ENCODE measurements around the gene ZNF598. TPM values are rescaled to one million over a fixed set of nuclear protein-coding genes. Genes with fewer than 3 reads are reported as not detected.

The ZNF598 gene
- total and polyA plus RNA-seq, 2 of the 13 experiments (the other 11 are each of a cell fraction or from before 2014, with no cell fraction given): 13.5 to 14.2 TPM

DNA sequence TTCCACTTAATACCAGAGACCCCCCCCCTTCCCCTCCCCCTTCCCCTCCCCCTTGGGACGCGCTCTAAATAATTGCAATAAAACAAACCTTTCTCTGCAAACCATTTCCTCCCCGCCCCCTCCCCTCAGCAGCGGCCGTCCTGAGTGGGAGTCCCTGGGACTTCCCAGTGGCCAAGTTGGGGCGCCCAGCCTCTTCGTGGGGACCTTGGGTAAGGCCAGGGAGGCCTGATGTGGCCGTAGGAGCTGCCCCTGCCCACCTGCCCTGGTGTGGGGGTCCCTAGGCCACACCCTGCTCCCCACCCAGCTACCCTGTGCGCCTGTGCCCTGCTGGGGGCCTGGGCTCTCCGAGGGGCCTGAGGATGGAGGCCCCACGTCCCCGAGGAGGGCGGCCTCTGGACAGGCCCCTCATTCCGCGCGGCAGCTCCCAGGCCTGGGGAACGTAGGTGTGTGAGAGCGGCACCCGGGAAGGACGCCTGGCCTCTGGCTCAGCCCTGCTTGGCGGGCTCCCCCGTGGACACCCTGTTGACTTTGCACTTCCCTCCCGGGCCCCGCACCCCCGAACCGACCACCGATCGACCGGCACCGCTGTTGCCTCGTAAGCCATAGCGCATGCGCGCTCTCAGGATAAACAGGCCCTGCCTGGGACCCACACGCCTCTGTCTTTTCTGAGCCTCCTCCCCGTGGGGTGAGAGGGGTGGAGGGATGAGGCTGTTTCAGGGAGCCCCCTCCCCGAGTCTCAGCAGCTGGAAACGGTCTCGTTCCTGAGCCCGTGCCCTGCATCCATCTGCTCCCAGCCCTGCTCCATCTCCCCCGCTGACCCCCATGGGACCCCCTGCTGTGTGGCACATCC, 29.0 kb upstream of the ZNF598 start (continued):
- TF ChIP-seq PRMT3 (CRISPR knock-in tag; IDR thresholded peaks at IDR 0.05; ENCODE audit: borderline replicate concordance, low read depth): no peak
- TF ChIP-seq, protein P1, sequence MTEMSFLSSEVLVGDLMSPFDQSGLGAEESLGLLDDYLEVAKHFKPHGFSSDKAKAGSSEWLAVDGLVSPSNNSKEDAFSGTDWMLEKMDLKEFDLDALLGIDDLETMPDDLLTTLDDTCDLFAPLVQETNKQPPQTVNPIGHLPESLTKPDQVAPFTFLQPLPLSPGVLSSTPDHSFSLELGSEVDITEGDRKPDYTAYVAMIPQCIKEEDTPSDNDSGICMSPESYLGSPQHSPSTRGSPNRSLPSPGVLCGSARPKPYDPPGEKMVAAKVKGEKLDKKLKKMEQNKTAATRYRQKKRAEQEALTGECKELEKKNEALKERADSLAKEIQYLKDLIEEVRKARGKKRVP (CRISPR knock-in tag; IDR thresholded peaks at IDR 0.05): no peak
- TF ChIP-seq, protein P2, sequence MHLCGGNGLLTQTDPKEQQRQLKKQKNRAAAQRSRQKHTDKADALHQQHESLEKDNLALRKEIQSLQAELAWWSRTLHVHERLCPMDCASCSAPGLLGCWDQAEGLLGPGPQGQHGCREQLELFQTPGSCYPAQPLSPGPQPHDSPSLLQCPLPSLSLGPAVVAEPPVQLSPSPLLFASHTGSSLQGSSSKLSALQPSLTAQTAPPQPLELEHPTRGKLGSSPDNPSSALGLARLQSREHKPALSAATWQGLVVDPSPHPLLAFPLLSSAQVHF (CRISPR knock-in tag; IDR thresholded peaks at IDR 0.05): no peak
- TF ChIP-seq, protein P3, sequence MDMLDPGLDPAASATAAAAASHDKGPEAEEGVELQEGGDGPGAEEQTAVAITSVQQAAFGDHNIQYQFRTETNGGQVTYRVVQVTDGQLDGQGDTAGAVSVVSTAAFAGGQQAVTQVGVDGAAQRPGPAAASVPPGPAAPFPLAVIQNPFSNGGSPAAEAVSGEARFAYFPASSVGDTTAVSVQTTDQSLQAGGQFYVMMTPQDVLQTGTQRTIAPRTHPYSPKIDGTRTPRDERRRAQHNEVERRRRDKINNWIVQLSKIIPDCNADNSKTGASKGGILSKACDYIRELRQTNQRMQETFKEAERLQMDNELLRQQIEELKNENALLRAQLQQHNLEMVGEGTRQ (IDR thresholded peaks at IDR 0.05; ENCODE audit: low read depth, low read length): no peak
- TF ChIP-seq, protein P3 (CRISPR knock-in tag; IDR thresholded peaks at IDR 0.05; ENCODE audit: borderline replicate concordance): no peak
- TF ChIP-seq FOXA1 (IDR thresholded peaks at IDR 0.05): no peak
- TF ChIP-seq FOXA1 (CRISPR knock-in tag; IDR thresholded peaks at IDR 0.05): peak; percentile 47
- TF ChIP-seq, protein P4, sequence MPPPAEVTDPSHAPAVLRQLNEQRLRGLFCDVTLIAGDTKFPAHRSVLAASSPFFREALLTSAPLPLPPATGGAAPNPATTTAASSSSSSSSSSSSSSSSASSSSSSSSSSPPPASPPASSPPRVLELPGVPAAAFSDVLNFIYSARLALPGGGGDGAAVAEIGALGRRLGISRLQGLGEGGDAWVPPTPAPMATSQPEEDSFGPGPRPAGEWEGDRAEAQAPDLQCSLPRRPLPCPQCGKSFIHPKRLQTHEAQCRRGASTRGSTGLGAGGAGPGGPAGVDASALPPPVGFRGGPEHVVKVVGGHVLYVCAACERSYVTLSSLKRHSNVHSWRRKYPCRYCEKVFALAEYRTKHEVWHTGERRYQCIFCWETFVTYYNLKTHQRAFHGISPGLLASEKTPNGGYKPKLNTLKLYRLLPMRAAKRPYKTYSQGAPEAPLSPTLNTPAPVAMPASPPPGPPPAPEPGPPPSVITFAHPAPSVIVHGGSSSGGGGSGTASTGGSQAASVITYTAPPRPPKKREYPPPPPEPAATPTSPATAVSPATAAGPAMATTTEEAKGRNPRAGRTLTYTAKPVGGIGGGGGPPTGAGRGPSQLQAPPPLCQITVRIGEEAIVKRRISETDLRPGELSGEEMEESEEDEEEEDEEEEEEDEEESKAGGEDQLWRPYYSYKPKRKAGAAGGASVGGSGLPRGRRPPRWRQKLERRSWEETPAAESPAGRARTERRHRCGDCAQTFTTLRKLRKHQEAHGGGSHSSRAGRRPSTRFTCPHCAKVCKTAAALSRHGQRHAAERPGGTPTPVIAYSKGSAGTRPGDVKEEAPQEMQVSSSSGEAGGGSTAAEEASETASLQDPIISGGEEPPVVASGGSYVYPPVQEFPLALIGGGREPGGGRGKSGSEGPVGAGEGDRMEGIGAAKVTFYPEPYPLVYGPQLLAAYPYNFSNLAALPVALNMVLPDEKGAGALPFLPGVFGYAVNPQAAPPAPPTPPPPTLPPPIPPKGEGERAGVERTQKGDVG (CRISPR knock-in tag; IDR thresholded peaks at IDR 0.05; ENCODE audit: borderline replicate concordance): peak; percentile 82; the same call in 1 of the 2 replicates
- TF ChIP-seq CAMTA2 (CRISPR knock-in tag; IDR thresholded peaks at IDR 0.05; ENCODE audit: borderline replicate concordance): no peak
- TF ChIP-seq ZNF552 (CRISPR knock-in tag; IDR thresholded peaks at IDR 0.05; ENCODE audit: borderline replicate concordance): no peak
- no peak for TF ChIP-seq MBD4 (IDR thresholded peaks at IDR 0.05; ENCODE audit: borderline replicate concordance, low read length)
- no peak for TF ChIP-seq MAZ (IDR thresholded peaks at IDR 0.05; ENCODE audit: borderline replicate concordance, low read depth, low read length)
- TF ChIP-seq MAZ (CRISPR knock-in tag; IDR thresholded peaks at IDR 0.05; ENCODE audit: low read depth): 0 out of 2 replicates have a peak, but pooled peaks have one; percentile 2
- TF ChIP-seq LCORL (IDR thresholded peaks at IDR 0.05): no peak
- TF ChIP-seq LCORL (CRISPR knock-in tag; IDR thresholded peaks at IDR 0.05): no peak; the same call in 1 of the 2 replicates
- no peak for TF ChIP-seq ZNF251 (CRISPR knock-in tag; IDR thresholded peaks at IDR 0.05)
- TF ChIP-seq, protein P5, sequence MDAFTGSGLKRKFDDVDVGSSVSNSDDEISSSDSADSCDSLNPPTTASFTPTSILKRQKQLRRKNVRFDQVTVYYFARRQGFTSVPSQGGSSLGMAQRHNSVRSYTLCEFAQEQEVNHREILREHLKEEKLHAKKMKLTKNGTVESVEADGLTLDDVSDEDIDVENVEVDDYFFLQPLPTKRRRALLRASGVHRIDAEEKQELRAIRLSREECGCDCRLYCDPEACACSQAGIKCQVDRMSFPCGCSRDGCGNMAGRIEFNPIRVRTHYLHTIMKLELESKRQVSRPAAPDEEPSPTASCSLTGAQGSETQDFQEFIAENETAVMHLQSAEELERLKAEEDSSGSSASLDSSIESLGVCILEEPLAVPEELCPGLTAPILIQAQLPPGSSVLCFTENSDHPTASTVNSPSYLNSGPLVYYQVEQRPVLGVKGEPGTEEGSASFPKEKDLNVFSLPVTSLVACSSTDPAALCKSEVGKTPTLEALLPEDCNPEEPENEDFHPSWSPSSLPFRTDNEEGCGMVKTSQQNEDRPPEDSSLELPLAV (CRISPR knock-in tag; conservative IDR thresholded peaks at IDR 0.05; ENCODE audit: low read depth): no peak
- no peak for TF ChIP-seq ZBTB44 (CRISPR knock-in tag; IDR thresholded peaks at IDR 0.05)

Data from HepG2 (cell line).